Activated CD4-positive, alpha-beta T cell treated with anti-CD3 and anti-CD28 coated beads, Interleukin-2, Interleukin-6, amounts not matched to agents 100 ng/mL and 50 ng/mL, durations not matched to agents 16 hours and 8 hours (primary cell): Measurements from ENCODE around the gene SBK3.
"Not testable (repeated sequence)": the region's sequence is repeated elsewhere in the genome, so short reads cannot be mapped to it uniquely, and the experiment has no call there.

Experiments used
- DNase-seq: peaks from one replicate; pipeline ENCODE4 v3.0.0-alpha.2; 2020

The SBK3 gene

DNA sequence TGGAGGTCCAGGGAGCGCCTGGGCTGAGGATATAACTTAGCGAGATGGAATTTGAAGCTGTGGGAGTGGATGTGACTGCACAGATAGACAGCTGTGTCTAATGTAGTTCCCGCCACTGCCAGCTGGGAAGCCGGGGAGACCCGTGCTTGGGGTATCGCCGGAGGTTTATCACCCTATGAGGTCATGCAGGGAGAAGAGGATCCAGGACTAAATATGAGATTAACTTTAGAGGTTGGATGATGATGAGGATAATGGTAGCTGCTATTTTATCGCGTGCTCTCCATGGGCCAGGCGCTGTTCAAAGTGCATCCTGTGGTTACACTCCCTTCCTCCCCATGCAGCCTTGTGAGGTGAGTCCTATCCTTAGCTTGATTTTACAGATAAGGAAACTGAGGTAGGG, 37.2 kb downstream of the SBK3 start:
- DNase-seq: no peak

DNA sequence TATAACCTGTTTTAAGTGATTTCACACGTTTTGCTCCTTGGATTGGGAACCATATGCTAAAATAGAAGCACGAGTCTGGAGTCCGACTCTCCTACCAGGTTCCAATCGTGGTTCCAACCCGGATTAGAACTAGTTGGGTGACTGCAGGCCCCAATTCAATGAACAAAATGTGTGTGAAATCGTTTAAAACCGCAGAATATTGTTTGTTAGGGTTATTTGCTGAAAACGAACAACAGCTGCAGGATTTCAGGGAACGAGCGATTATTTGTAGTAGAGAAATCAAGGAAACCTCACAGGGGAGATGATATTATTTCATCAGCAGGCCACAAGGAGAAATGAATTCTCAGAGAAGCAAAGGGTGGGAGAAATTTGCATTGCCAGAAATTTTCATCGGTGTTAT, 40.4 kb downstream of the SBK3 start:
- DNase-seq: no peak

DNA sequence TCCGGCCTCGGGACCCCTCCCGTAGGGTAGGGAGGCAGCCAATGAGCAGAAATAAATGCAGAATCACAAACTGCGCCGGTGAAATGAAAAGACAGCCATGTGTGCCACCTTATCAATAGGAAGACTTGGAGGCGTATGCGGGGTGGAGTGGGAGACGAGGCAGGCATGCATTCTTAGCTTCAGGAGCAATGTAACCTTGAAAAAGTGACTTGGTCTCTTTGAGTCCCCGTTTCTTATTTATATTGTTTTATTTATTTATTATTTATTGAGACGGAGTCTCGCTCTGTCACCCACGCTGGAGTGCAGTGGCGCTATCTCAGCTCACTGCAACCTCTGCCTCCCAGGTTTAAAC, 41.1 kb downstream of the SBK3 start:
- DNase-seq: no peak

DNA sequence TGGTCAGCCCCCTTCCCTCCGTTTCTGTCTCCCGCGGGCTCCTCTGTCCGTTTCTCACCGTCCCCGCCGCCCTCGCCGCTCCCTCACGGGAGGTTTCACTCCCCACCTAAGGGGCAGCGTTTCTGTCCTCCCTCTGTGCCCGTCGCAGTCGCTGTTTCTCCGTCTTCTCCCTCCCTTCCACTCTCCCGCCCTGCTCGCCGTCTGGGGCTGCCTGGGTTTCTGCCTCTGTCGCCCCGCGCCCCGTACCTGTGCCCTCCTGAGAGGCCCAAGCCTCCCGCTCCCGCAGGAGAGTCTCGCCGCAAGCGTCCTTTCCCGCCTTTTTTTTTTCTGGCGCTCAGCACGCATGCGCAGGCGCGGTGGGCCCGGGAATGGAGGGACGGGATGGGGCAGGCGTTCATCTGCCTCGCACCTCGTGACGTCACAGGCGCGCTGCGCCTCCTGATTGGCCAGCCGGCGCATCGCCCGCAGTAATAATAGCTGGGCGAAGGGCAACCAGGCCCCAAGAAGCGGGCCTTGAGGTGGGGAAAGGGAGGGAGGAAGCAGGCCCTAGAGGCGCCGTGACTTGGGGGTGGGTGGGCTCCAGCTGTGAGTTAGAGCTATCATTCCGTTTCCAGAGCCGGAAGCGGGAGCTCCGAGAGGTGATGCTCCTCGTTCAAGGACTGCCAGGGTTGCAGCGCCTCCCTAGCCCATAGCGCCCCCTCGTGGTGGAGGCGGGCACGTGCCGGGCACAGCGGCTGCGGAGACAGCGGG, 41.7 kb downstream of the SBK3 start:
- peak; percentile 96 for DNase-seq

DNA sequence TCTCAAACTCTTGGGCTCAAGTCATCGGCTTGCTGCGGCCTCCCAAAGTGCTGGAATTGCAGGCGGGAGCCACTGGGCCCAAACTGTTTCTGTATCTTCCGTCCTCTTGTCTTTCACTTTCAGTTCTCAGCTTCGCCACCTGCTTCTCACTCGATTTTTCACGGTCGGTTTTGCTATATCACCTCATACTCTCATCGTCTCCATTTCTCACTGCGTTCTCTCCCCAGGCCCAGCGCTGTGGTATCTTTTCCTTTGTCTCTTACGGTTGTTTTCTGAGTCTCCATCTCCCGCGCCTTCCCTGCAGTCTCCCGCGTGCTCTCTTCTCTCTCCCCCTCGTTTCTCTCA, 42.2 kb downstream of the SBK3 start:
- no peak for DNase-seq

DNA sequence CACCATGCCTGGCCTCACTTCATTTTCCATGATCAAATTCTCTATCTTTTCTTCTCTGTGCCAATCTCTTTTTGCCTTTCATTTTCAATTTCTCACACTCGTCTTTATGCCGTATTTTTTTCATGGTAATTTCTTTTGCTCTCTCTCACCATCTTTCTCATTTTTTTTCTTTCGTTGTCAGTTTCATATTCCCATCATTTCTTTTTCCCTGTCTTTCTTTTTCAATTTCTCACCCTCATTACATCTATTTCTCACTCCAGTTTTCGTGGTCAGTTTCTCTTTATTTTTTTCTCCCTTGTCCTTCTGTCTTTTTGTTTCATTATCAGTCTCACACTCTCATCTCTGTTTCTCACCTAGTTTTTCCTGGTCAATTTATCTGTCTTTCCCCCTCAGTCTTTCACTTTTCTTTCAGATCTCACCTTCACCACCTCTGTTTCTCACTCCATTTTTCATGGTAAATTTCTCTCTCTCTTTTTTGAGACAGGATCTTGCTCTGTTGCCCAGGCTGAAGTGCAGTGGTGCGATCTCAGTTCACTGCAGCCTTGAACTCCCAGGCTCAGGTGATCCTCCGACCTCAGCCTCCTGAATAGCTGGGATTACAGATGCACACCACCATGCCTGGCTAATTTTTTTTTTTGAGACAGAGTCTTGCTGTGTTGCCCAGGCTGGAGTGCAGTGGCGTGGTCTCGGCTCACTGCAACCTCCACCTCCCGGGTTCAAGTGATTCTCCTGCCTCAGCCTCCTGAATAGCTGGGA, 43.0 kb downstream of the SBK3 start:
- no peak for DNase-seq

DNA sequence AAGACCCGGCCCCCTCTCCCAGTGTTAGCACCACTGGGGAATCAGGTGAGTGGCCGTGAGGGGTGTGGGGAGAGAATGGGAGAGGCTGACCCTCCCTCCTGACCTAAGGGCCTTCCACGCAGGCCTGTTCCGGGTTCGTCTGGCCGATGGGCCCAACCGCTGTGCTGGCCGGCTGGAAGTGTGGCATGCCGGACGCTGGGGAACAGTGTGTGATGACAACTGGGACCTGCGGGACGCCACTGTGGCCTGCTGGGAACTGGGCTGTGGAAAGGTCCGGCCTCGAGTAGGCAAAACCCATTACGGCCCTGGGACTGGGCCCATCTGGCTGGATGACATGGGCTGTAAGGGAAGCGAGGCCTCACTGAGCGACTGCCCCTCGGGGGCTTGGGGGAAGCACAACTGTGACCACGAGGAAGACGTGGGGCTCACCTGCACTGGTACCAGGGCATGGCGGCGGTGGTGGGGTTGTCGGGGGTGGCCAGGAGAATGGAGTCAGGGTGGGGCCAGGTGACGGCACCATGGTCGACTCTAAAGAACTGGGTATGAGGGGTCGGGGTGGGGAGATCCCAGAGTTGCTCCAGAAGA, 44.9 kb downstream of the SBK3 start:
- DNase-seq: no peak

DNA sequence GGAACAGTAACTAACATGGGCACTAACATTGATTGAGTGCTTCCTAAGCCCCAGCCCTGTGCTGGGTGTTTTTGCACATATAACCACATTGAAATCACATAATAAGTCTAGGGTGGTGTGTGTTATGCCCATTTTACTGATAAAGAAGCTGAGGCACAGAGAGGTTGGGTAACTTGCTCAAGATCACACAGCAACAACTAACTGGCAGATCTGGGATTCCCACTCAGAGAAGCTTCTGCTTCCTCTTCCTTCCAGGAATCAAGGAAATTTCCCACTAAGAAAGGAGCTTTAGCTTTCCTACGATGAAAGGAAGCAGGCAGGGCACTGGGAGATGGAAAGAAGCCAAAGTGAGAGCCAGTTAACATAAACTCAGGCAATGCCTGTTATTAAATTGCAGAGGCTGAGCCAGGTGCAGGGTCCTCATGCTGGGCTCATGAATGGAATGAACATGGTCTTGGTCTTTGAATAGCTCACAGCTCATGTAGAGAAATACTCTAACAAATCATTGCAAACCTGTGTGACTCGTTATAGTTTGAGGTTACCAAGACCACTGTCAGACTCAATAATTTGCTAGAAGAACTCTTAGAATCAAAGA, 47.0 kb downstream of the SBK3 start:
- no peak for DNase-seq

DNA sequence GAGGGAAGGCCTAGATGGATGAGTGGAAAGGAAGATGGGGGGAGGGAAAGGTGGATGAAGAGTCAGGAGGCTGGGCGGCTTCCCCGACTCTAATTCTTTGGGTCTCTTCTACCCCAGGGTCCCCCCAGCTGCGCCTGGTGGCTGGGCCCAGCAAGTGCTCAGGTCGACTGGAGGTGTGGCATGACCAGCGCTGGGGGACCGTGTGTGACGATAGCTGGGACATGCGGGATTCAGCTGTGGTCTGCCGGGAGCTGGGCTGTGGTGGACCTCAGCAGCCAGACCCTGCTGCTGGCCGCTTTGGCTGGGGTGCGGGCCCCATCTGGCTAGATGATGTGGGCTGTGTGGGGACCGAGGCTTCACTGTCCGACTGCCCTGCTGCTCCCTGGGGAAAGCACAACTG, 47.6 kb downstream of the SBK3 start:
- DNase-seq: no peak

DNA sequence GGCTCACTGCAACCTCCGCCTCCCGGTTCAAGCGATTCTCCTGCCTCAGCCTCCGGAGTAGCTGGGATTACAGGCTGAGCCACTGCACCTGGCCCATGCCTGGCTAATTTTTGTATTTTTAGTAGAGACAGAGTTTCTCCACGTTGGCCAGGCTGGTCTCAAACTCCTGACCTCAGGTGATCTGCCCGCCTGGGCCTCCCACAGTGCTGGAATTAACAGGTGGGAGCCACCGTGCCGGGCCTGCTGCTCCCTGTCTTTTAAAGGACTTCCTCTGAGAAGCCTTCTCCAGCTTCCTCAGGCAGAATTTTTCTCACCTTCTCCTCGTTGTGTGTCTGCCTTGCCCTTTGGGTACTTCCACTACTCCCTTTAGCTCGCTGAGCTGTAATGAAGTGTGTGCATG, 48.5 kb downstream of the SBK3 start:
- DNase-seq: not testable (repeated sequence)

DNA sequence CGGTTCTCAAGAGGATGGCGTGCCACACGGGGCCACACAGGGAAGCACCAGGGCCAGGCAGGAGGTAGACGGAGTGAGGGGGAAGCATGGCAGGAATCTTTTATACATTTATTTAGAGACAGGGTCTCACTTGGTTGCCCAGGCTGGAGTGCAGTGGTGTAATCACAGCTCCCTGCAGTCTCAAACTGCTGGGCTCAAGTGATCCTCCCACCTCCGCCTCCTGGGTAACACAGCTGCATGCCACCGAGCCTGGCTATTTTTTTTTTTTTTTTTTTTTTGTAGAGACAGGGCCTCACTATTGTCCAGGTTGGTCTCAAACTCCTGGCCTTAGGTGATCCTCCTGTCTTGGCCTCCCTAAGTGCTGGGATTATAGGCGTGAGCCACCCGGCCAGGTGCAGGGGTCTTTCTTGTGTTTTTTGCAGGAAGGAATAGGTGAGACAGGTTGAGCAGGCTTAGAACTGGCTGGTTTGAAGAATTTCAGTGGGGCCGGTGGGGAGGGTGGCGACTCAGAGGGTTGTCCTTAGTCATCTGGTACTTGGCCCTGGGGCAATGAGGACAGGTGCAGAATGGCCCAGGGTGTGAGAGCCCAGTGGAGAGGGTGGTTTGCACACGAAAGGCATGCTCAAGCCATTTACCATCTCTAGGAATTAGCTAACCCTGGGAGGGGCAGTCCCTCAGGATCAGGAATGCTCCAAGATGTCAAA, 49.5 kb downstream of the SBK3 start:
- no peak for DNase-seq

DNA sequence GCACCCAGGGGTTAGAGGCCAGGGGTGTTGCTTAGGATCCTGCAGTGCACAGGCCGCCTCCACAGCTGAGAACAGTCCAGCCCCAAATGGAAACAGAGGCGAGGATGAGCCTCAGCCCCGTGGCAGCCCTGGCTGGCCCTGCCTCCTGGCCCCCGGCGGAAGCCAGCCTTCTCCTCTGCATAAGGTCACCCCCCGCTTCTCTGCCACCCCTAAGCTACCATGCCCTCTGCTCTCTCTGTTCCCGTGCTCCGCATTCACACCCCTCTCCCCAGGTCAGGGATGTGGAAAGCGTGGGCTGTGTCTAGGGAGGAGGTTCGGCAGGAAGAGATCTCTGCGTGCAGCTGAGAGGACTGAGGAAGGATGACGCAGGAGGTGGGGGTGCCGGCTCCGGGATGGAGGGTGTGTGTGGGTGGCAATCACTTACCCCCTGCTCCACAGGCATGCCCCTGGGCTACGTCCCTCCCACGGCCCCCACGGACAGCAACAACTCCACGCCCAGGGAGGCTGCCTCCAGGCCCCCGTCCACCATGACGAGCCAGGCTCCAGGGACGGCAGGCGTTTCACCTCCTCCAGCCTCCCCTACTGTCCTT, 51.1 kb downstream of the SBK3 start:
- DNase-seq: no peak

DNA sequence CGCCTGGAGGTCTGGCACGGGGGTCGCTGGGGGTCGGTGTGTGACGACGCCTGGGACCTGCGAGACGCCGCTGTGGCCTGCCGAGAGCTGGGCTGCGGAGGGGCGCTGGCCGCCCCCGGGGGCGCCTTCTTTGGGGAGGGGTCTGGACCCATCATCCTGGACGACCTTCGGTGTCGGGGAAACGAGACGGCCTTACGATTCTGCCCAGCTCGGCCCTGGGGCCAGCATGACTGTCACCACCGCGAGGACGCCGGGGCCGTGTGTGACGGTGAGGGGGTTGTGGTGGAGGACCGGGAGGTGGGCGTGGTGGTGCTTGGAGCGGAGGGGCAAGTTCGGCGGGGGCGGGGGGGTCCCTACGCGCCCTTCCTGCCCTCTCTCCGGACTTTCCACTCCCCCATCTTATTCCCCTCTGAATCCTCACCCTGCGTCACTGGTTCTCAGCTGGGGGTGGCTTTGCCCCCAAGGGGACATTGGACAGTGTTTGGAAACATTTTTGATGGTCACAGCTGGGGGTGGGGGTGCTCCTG, 51.6 kb downstream of the SBK3 start:
- DNase-seq: no peak

DNA sequence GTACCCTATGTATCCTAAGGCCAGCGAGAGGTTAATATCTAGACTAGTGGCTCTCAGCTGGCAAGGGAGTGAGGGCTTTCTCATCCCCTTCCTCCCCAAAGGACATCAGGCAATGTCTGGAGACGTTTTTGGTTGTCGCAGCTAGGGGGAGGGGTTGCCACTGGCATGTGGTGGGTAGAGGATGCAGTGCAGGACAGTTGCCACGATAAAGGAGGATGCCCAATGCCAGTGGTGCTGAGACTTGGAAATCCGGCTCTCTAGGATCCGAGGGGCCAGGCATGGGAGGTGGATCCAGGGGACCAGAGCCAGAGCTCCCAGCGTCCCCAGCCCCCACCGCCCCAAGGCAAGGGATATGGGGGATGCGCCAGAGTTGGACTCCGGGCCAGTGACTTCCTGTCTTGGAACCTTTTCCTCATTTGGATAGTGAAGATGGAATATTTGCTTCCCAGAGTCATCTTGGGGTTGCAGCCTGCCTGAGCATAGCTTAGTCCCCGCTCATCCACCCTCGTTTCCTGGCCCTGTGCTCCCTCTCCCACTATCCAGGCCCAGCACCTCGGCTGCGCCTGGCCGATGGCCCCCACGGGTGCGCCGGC, 52.2 kb downstream of the SBK3 start:
- DNase-seq: no peak

DNA sequence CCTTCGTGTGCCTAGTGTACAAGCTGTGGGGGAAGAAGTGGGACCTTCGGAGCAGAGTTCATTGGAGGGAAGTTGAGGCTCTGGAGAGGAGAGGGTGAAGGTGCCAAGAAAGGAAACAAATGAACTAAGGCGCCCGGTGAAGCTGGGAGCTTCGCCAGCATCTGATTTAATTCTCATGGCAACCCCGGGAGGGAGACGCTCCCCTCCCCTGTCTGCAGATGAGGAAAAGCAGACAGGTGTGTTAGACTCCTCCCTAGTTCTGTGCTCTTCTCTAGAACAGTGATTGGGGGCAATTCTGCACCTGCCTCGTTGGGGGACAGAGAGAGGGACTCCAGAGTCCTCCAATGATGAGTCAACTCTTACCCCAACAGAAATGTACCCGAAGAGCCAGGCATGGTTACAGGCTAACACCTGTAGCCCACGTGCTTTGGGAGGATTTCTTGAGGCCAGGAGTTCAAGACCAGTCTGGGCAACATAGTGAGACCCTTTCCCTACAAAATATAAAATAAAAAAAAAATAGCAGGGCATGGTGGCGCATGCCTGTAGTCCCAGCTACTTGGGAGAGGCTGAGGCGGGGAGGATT, 52.9 kb downstream of the SBK3 start:
- no peak for DNase-seq

DNA sequence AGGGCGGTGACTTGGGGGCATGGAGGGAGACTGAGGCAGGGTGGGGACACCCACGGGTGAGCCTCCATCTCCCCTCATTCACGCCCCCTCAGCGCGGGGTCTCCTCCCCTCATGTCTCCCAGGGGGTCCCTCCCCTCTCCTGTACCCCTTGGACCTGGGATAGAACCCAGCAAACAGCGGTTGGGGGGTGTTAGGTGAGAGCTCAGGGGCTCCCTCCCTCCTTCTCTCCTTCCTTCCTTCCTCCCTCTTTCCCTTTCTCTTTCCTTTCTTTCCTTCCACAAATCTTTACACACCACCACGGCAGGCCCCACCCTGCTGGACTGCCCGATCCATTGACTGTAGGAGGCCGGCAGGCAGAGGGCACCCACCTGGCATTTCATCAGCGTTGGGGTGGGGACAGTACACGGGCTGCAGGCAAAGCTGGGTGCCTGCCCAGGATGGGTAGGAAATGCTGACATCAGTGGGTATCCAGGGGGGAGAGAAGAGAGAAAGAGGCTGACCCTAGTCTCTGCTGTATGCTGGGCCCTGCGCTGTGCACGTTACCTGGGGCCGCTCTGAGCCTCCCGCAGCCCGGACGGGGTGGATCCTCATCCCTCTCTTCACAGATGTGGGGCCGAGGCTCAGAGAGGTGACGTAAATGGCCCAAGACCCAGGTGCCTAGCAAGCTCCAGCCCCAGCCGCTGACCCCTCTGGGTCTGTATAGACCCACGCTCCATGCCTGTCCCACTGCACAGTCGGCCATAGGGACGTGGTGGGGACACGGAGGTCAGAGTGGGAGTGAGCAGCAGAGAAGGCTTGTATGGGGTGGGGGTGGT, 53.6 kb downstream of the SBK3 start:
- no peak for DNase-seq
